Natural killer cell (primary cell): ENCODE data around the gene CALB2. TPM values are rescaled to one million over a fixed set of nuclear protein-coding genes. Genes with fewer than 3 reads are reported as not detected.
"Not testable (repeated sequence)": the region's sequence is repeated elsewhere in the genome, so short reads cannot be mapped to it uniquely, and the experiment has no call there.

ENCODE experiments used
- ATAC-seq, 3 donors: fragments of 150-1000 bp in 2 of 3; fragments of 200-7000 bp in 1 of 3; cut with Tn5 transposase; 1 replicate in 1 of 3; 2 replicates in 2 of 3; pipeline ENCODE4 v1.10.0; 2021; ENCODE audit warnings: mild to moderate bottlenecking in 2 of 3, moderate library complexity in 2 of 3
- DNase-seq, 2 donors: peaks; one replicate each; pipeline versions ENCODE4 v3.0.0 to v3.0.0-alpha.2; 2013 to 2021; ENCODE audit warnings: mixed read lengths in 1 of 2
- H3K27ac ChIP-seq: one replicate; pipeline ENCODE4 v1.5.1; 2013; ENCODE audit warnings: mild to moderate bottlenecking, low read length
- H3K27me3 ChIP-seq: one replicate; pipeline ENCODE4 v1.6.1; 2013; ENCODE audit warnings: low read length; ENCODE audit not compliant: control insufficient read depth, insufficient read depth
- H3K36me3 ChIP-seq: one replicate; pipeline ENCODE4 v1.6.1; 2013; ENCODE audit warnings: low read length; ENCODE audit not compliant: control insufficient read depth, insufficient read depth
- H3K4me1 ChIP-seq: one replicate; pipeline ENCODE4 v1.6.1; 2013; ENCODE audit warnings: low read length; ENCODE audit not compliant: control insufficient read depth, insufficient read depth
- H3K4me3 ChIP-seq: one replicate; pipeline ENCODE4 v1.5.1; 2013; ENCODE audit warnings: low read length
- H3K9me3 ChIP-seq: one replicate; pipeline ENCODE4 v1.6.1; 2013; ENCODE audit warnings: low read length; ENCODE audit not compliant: control insufficient read depth, insufficient read depth
- H3K27ac Mint-ChIP-seq, 2 donors: one replicate each; pipeline ENCODE4 v1.8.0; 2022; ENCODE audit warnings: mild to moderate bottlenecking in 2 of 2, mixed read lengths in 2 of 2, moderate library complexity in 1 of 2
- H3K27me3 Mint-ChIP-seq, 2 donors: one replicate each; pipeline ENCODE4 v1.8.0; 2022; ENCODE audit warnings: low read depth in 2 of 2, mixed read lengths in 2 of 2
- H3K36me3 Mint-ChIP-seq: one replicate; pipeline ENCODE4 v1.8.0; 2022; ENCODE audit warnings: mixed read lengths
- H3K4me1 Mint-ChIP-seq, 2 donors: one replicate each; pipeline ENCODE4 v1.8.0; 2022; ENCODE audit warnings: mixed read lengths in 2 of 2
- H3K4me3 Mint-ChIP-seq: one replicate; pipeline ENCODE4 v1.8.0; 2022; ENCODE audit warnings: mild to moderate bottlenecking, moderate library complexity, mixed read lengths
- H3K9me3 Mint-ChIP-seq, 2 donors: one replicate each; pipeline ENCODE4 v1.8.0; 2022; ENCODE audit warnings: mixed read lengths in 2 of 2
- WGBS: methylation state at CpG from one replicate; pipeline ENCODE4 v1.1.7; 2013; ENCODE audit warnings: missing lambda C conversion rate; ENCODE audit not compliant: insufficient coverage; 5-methylcytosine and 5-hydroxymethylcytosine counted together
- intact Hi-C: fragments of 100-400 bp; cut with micrococcal nuclease; formaldehyde crosslinking; loops from one replicate; pipeline ENCODE4 v1.14.2; 2022
- total RNA-seq, 4 donors: library from RNA; stranded (reverse); fragments of 120-200 nt in 1 of 4; gene quantifications; one replicate each; pipeline versions ENCODE4 v1.2.3 to v1.2.4, GENCODE V29; 2013 to 2022
- TF ChIP-seq, protein P1 (sequence below): fragments of 200-600 bp; IDR thresholded peaks from one replicate; pipeline ENCODE4 v1.8.0; 2022; ENCODE audit warnings: antibody characterized with exemption

CALB2 gene
- total RNA-seq, 3 donors from 2014 or later (not counting 1 experiment from before 2014, with no cell fraction given): not detected

DNA sequence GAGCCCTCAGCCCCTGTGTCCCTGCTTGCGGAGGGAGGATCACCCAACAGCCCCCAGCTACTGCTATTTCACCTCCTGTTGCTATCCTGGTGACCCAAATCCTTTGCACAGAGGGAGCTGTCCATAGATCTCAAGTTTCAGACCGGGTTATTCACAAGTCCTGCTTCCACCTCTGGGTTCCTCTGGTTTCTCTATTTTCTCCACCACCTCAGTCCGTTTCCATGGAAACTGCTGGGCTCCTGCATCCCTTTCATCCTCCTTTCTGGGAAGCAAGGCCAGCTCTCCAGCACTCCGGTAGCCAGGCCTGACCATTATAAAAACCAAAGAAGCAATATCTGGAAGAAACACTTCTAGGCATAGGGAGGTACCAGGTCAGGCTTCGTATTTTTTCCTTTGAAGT lies 4.8 kb upstream of the CALB2 start:
- Histone ChIP-seq H3K4me1 (peaks cover 7% of the 10 kb centered on the region), H3K4me3 (no peak overlapping the region), H3K27ac (no peak overlapping the region), H3K9me3 (no peaks in the 10 kb centered on the region), H3K36me3 (no peaks in the 10 kb centered on the region), H3K27me3 (peaks cover 5% of the 10 kb centered on the region)
- H3K9me3 Mint-ChIP-seq: no peaks in the 10 kb centered on the region
- TF ChIP-seq, protein P1, sequence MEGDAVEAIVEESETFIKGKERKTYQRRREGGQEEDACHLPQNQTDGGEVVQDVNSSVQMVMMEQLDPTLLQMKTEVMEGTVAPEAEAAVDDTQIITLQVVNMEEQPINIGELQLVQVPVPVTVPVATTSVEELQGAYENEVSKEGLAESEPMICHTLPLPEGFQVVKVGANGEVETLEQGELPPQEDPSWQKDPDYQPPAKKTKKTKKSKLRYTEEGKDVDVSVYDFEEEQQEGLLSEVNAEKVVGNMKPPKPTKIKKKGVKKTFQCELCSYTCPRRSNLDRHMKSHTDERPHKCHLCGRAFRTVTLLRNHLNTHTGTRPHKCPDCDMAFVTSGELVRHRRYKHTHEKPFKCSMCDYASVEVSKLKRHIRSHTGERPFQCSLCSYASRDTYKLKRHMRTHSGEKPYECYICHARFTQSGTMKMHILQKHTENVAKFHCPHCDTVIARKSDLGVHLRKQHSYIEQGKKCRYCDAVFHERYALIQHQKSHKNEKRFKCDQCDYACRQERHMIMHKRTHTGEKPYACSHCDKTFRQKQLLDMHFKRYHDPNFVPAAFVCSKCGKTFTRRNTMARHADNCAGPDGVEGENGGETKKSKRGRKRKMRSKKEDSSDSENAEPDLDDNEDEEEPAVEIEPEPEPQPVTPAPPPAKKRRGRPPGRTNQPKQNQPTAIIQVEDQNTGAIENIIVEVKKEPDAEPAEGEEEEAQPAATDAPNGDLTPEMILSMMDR: no peak
- 72% methylated on average over 5 of the region's 5 CpGs for WGBS
- intact Hi-C loops: no loop called here
- H3K27me3 Mint-ChIP-seq: peaks cover 12 to 29% of the 10 kb centered on the region in 2 donors
- H3K4me1 Mint-ChIP-seq: peaks cover 0 to 9% of the 10 kb centered on the region in 2 donors
- ATAC-seq (no peak), DNase-seq (no peak)
- H3K4me3 Mint-ChIP-seq: no peak overlapping the region
- no peaks in the 10 kb centered on the region for H3K36me3 Mint-ChIP-seq
- H3K27ac Mint-ChIP-seq: no peak overlapping the region

DNA sequence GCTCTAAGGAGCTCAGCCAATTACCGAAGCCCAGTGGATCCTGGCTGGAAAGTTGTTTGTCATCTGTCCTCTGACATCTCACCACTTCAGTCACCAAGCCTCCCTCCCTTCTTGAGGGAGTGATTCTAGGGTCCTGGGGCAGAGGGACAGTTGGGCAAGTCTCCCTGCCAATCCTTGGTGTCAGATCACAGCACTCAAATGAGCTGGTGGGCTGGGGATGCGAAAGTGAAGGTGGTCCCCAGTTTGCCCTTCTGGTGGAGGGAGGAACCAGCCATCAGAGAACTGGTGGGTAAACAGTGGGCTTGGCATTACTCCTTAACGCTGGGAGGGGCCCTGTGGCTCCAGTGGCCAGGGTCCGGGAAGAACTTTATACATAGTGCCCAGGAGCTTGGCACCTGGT lies 4.4 kb upstream of the CALB2 start:
- DNase-seq (no peak), ATAC-seq (no peak)
- Histone ChIP-seq H3K27me3 (peaks cover 8% of the 10 kb centered on the region), H3K36me3 (no peaks in the 10 kb centered on the region), H3K4me3 (no peak overlapping the region), H3K4me1 (peaks cover 9% of the 10 kb centered on the region), H3K27ac (no peak overlapping the region), H3K9me3 (no peaks in the 10 kb centered on the region)
- Mint-ChIP-seq H3K4me3 (no peak overlapping the region), H3K4me1 (peaks cover 0 to 9% of the 10 kb centered on the region in 2 donors), H3K27me3 (peaks cover 12 to 29% of the 10 kb centered on the region in 2 donors), H3K27ac (no peak overlapping the region), H3K9me3 (no peaks in the 10 kb centered on the region), H3K36me3 (no peaks in the 10 kb centered on the region)
- intact Hi-C loops: no loop called here
- WGBS: 71% methylated on average over 4 of the region's 4 CpGs
- TF ChIP-seq, protein P1: no peak

DNA sequence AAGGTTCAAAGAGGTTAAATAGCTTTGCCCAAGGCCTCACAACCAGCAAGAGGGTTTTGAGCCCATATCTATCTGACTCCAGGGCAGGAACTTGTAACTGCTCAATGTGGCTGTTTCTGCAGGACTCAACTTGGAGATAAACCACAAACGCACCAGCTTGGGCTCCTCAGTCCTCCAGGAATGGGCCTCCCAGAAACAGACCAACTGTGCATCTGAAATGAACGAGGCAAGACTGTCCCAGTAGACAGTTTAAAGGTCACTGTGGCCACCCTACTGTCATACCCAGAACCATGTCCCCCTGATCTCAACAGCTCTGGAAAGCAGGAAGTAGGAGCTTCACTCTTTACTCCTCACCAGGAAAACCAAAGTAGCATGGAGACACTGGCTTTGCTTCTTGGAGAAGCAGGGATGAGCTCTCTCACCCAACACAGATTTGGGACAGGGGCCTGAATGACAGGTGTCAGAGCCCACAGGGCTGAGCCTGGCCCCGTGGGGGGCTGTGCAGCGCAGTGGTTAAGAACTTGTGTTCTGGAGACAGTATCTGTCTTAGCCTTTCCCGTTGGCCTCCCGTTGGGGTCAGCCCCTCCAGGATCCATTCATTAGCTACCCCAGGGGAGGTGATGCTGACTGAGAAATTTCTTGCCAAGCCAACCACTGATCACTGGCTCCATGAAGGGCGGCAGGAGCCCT lies 2.3 kb upstream of the CALB2 start:
- H3K27ac ChIP-seq: no peak overlapping the region
- DNase-seq: no peak
- no peak overlapping the region for H3K4me3 ChIP-seq
- TF ChIP-seq, protein P1: no peak
- no peaks in the 10 kb centered on the region for H3K36me3 ChIP-seq
- Mint-ChIP-seq H3K27me3 (peaks cover 14 to 26% of the 10 kb centered on the region in 2 donors), H3K36me3 (no peaks in the 10 kb centered on the region), H3K27ac (no peak overlapping the region), H3K4me1 (peaks cover 0 to 9% of the 10 kb centered on the region in 2 donors), H3K9me3 (no peaks in the 10 kb centered on the region), H3K4me3 (no peak overlapping the region)
- intact Hi-C loops: no loop called here
- H3K27me3 ChIP-seq: peaks cover 8% of the 10 kb centered on the region
- WGBS: 75% methylated on average over 6 of the region's 7 CpGs
- ATAC-seq: no peak
- H3K4me1 ChIP-seq: peaks cover 9% of the 10 kb centered on the region
- no peaks in the 10 kb centered on the region for H3K9me3 ChIP-seq

DNA sequence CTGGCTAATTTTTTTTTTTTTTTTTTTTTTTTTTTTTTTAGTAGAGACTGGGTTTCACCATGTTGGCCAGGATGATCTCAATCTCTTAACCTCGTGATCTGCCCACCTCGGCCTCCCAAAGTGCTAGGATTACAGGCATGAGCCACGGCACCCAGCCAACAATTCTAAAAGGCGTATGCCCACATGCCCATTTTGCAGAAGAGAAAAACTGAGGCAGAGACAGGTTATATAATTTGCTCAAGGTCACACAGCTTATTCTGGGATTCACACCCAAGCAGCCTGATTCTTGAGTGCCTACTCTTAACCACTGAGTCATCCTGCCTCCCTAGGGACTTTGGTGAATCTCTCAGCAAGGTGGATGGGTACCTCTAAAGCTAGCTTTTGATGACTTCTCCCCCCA lies 1.6 kb upstream of the CALB2 start:
- H3K27ac ChIP-seq, intact Hi-C loops, DNase-seq, H3K36me3 ChIP-seq, ATAC-seq, H3K4me3 ChIP-seq, H3K4me3 Mint-ChIP-seq, H3K27me3 ChIP-seq, H3K9me3 Mint-ChIP-seq, H3K4me1 Mint-ChIP-seq, H3K36me3 Mint-ChIP-seq, H3K9me3 ChIP-seq, H3K27ac Mint-ChIP-seq, H3K4me1 ChIP-seq: not testable (repeated sequence)
- peaks cover 14 to 18% of the 10 kb centered on the region in 2 donors for H3K27me3 Mint-ChIP-seq
- WGBS: 83% methylated on average over 4 of the region's 4 CpGs
